ENCODE data around the gene HDAC6. TPM values are rescaled to one million over a fixed set of nuclear protein-coding genes. Genes with fewer than 3 reads are reported as not detected.

Gene HDAC6
- polyA plus RNA-seq (ENCODE audit: low read depth in 6 of 6): 10 to 100 TPM; 11.9 to 26.6 (median 21.2) TPM

DNA sequence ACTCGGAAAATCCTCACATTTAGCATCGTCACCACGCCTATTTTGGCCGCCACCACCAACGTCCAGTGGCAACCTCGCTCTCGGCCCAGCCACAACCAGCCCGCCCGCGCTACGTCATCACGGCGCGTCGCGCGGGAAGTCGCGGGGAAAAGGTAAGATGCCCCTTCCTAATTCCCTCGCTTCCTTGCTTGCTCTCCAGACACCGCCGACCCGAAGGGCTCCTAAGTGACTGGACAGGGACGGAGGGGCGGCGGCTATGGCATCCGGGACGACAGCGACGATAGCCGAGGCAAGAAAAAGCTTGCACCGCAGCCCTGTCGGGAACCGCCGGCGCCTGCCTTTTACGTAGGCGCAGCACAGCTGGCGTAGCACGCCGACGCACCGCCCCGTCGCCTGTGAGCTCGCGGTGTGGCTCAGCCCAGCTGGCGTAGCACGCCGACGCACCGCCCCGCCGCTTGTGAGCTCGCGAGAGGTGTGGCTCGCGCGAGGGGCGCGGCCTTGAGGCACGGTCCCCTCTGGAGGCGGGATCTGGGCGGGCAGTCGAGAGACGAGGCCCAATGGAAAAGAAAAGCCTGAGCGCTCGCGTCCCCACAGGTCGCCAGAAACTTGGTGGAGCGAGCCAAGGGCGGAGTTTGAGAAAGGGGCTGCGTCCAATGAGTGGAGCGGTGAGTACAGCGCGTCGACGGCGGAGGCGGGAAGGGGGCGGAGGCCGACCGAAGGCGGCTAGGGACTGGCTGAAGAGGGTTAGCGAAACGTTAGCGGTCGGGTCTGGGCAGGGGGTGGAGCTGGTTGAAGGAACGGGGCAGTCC, at the start of gene HDAC6:
HDAC6 (plus strand) TSS at position 788 of the 809 bp plus-strand sequence. CDS start 626 bp downstream, outside the sequence.
- H3K27ac Mint-ChIP-seq: peak within 1 kb of the TSS; percentile 97 to 100 (median 98)
- DNase-seq (peak; percentile 94), ATAC-seq (ENCODE audit: low read depth in 2 of 2) (peak; percentile 77 to 82)
- peaks cover 0 to 8% (median 0%) of the 10 kb centered on the region in 3 donors for H3K27me3 Mint-ChIP-seq
- H3K4me3 Mint-ChIP-seq: peak within 1 kb of the TSS; percentile 88 to 98 (median 95)
- H3K4me1 Mint-ChIP-seq: peaks cover 10 to 17% (median 17%) of the 10 kb centered on the region in 3 donors
- H3K9me3 Mint-ChIP-seq: peaks cover 0 to 2% (median 0%) of the 10 kb centered on the region in 7 donors
- H3K36me3 Mint-ChIP-seq: peaks cover 0 to 5% of the 10 kb centered on the region in 2 donors

GRCh38 chrX:48752498-48752897, 49.4 kb upstream of the HDAC6 start:
- DNase-seq (no peak), ATAC-seq (ENCODE audit: low read depth in 2 of 2) (no peak)
- Mint-ChIP-seq H3K27ac (peak overlapping the region in 1 of 6 donors; percentile 49), H3K4me3 (no peak overlapping the region), H3K36me3 (no peaks in the 10 kb centered on the region), H3K9me3 (peaks cover 0 to 4% (median 0%) of the 10 kb centered on the region in 7 donors), H3K4me1 (no peaks in the 10 kb centered on the region), H3K27me3 (peaks cover 0 to 10% (median 9%) of the 10 kb centered on the region in 3 donors)

DNA sequence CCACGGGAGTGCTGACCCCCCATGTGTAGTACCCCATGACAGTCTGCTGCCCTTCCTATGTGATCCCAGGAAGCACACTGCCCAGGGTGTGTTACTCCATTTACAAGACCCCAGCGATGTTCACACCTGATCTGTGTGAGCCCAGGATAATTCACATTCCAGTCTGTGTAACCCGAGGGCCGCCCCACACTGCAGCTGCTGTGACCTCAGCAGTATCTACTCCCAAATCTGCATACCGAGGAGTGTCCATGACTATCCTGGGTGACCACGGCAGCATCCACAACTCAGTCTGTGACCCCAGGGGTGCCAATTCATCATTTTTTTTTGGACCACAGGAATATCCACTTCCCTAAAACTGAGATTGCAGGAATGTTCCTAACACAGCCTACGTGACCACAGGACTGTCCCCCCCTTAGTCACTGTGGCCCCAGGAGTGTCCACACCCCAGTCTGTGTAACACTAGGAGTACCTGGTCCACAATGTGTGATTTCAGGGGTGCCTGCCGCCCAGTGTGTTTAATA, 48.1 kb upstream of the HDAC6 start:
- DNase-seq (no peak), ATAC-seq (ENCODE audit: low read depth in 2 of 2) (no peak)
- Mint-ChIP-seq H3K9me3 (peaks cover 0 to 2% (median 0%) of the 10 kb centered on the region in 7 donors), H3K36me3 (no peaks in the 10 kb centered on the region), H3K4me1 (no peaks in the 10 kb centered on the region), H3K27me3 (peaks cover 0 to 10% (median 9%) of the 10 kb centered on the region in 3 donors), H3K27ac (peak overlapping the region in 1 of 6 donors; percentile 51), H3K4me3 (no peak overlapping the region)

DNA sequence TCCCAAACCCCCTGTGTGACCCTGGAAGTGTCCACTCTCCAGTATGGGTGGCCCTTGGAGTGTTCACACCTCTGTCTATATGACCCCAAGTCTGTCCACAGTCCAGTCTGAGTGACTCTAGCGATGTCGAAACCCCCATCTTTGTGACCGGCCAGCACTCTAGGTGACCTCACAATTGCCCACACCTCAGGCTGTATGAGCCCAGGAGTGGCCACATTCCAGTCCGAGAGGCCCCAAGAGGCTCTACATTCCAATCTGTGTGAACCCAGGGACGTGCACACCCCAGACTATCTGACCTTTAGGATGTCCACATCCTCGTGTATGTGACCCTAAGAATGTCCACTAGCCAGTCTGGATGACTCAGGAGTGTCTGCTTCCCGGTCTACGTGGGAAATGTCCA, 47.6 kb upstream of the HDAC6 start:
- Mint-ChIP-seq H3K36me3 (no peaks in the 10 kb centered on the region), H3K9me3 (peaks cover 0 to 2% (median 0%) of the 10 kb centered on the region in 7 donors), H3K27me3 (peaks cover 0 to 12% (median 9%) of the 10 kb centered on the region in 3 donors), H3K27ac (peak overlapping the region in 1 of 6 donors; percentile 51), H3K4me3 (no peak overlapping the region), H3K4me1 (no peaks in the 10 kb centered on the region)
- ATAC-seq (ENCODE audit: low read depth in 2 of 2): no peak
- DNase-seq: no peak

- DNase-seq: no peak
- peak within 1 kb of the TSS in 1 of 6 donors; percentile 49 for H3K27ac Mint-ChIP-seq
- no peaks in the 10 kb centered on the region for H3K4me1 Mint-ChIP-seq
- ATAC-seq (ENCODE audit: low read depth in 2 of 2): no peak
- no peak within 1 kb of the TSS for H3K4me3 Mint-ChIP-seq
- no peaks in the 10 kb centered on the region for H3K36me3 Mint-ChIP-seq
- H3K9me3 Mint-ChIP-seq: no peaks in the 10 kb centered on the region
- peaks cover 0 to 17% (median 0%) of the 10 kb centered on the region in 3 donors for H3K27me3 Mint-ChIP-seq
These were observed 40.0 kb upstream of the HDAC6 start, which contains the start of gene GLOD5 for GRCh38 chrX:48761674-48762471. Gene GLOD5 (plus strand): TSS chrX:48761747. CDS start chrX:48761791, 44 bp downstream.

DNA sequence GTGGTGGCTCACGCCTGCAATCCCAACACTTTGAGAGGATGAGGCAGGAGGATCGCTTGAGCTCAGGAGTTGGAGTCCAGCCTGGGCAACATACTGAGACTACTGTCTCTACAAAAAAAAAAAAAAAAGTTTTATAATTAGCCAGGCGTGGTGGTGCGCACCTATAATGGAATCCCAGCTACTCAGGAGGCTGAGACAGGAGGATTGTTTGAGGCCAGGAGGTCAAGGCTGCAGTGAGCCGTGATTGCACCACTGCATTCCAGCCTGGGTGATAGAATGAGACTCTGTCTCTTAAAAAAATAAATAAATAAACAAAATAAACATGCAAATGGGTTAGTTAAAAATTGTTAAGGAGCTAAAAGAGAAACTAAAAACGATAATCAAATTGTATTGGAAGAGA, 32.6 kb upstream of the HDAC6 start:
- Mint-ChIP-seq H3K4me3 (no peak overlapping the region), H3K9me3 (peaks cover 0 to 3% (median 0%) of the 10 kb centered on the region in 7 donors), H3K27me3 (peaks cover 0 to 16% (median 0%) of the 10 kb centered on the region in 3 donors)

GRCh38 chrX:48770296-48770695, 31.6 kb upstream of the HDAC6 start:
- ATAC-seq (ENCODE audit: low read depth in 2 of 2) (no peak), DNase-seq (no peak)
- no peaks in the 10 kb centered on the region for H3K36me3 Mint-ChIP-seq
- H3K9me3 Mint-ChIP-seq: peaks cover 0 to 3% (median 0%) of the 10 kb centered on the region in 7 donors
- no peak overlapping the region for H3K27ac Mint-ChIP-seq
- H3K27me3 Mint-ChIP-seq: peaks cover 4 to 24% (median 6%) of the 10 kb centered on the region in 3 donors
- no peak overlapping the region for H3K4me3 Mint-ChIP-seq
- no peaks in the 10 kb centered on the region for H3K4me1 Mint-ChIP-seq

More for the DNA sequence above, 32.6 kb upstream of the HDAC6 start:
- H3K4me1 Mint-ChIP-seq: no peaks in the 10 kb centered on the region
- ATAC-seq (ENCODE audit: low read depth in 2 of 2) (no peak), DNase-seq (no peak)
- no peak overlapping the region for H3K27ac Mint-ChIP-seq
- H3K36me3 Mint-ChIP-seq: no peaks in the 10 kb centered on the region

DNA sequence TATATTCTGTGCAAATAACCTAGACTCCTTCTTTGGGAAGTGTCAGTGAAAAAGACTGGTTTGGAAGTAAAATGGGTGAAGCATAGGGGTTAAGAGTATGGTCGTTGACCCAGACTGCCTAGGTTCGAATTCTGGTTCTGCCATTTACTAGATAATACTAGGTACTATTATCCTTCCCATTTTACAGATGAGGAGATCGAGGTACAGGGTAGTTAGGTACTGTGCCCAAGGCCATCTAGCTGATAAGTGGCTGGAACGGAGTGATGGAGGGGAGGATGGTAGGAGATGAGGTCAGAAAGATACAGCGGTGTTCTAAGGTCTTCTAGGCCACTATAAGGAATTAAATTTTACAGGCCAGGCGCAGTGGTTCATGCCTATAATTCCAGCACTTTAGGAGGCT, 29.3 kb upstream of the HDAC6 start:
- Mint-ChIP-seq H3K27ac (no peak overlapping the region), H3K9me3 (peaks cover 0 to 8% (median 0%) of the 10 kb centered on the region in 7 donors), H3K4me3 (no peak overlapping the region), H3K27me3 (peaks cover 4 to 42% (median 22%) of the 10 kb centered on the region in 3 donors), H3K4me1 (no peaks in the 10 kb centered on the region), H3K36me3 (no peaks in the 10 kb centered on the region)
- ATAC-seq (ENCODE audit: low read depth in 2 of 2) (no peak), DNase-seq (no peak)

DNA sequence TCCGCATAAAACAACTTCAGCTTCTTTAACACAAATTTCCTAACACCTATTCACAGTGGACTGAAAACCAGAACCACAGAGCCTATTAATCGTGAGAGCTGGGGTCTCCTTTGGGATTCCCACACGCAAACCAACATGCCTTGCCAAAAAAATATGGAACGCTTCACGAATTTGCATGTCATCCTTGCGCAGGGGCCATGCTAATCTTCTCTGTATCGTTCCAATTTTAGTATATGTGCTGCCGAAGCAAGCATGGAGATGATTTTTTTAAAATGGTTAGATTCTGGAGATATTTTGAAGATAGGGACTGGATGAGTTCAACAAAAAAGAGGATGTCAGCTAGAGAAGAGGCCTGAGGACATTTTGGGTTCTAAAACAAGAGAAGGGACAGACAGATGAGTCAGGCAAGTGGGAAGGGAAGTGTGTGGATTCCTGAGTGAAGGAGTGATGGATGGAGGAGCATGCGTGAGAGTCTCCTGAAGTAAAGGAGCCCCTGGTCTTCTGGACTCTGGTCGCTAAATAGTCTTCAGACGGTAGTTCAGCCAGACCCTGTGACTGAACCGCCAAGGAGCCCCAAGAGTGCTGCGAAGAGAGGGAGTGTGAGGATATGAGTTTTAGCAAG, 24.9 kb upstream of the HDAC6 start:
- no peak for DNase-seq
- Mint-ChIP-seq H3K9me3 (peaks cover 0 to 8% (median 0%) of the 10 kb centered on the region in 7 donors), H3K36me3 (no peaks in the 10 kb centered on the region), H3K4me1 (no peaks in the 10 kb centered on the region), H3K27ac (no peak overlapping the region), H3K4me3 (no peak overlapping the region), H3K27me3 (peaks cover 4 to 44% (median 23%) of the 10 kb centered on the region in 3 donors)
- no peak for ATAC-seq (ENCODE audit: low read depth in 2 of 2)

- H3K27ac Mint-ChIP-seq: no peak overlapping the region
These were observed 22.5 kb upstream of the HDAC6 start for GRCh38 chrX:48779399-48779798.

DNA sequence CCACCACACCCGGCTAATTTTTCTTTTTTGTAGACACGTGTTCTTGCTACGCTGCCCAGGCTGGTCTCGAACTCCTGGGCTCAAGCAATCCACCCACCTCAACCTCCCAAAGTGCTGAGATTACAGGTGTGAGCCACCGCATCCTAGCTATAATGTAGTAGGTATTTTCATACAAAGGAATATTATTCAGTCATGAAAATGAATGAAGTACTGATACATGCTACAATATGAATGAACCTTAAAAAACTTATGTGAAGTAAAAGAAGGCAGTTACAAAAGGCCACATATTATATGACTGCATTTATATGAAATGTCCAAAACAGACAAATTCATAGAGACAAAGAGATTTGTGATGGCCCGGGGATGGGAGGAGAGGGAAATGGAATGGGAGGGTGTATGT, 20.2 kb upstream of the HDAC6 start:
- H3K9me3 Mint-ChIP-seq: peaks cover 0 to 8% (median 0%) of the 10 kb centered on the region in 7 donors
- peaks cover 0 to 23% (median 15%) of the 10 kb centered on the region in 3 donors for H3K27me3 Mint-ChIP-seq
- H3K4me3 Mint-ChIP-seq: no peak overlapping the region

More at GRCh38 chrX:48779399-48779798, 22.5 kb upstream of the HDAC6 start:
- no peak overlapping the region for H3K4me3 Mint-ChIP-seq
- no peaks in the 10 kb centered on the region for H3K36me3 Mint-ChIP-seq
- no peak for DNase-seq
- no peak for ATAC-seq (ENCODE audit: low read depth in 2 of 2)
- no peaks in the 10 kb centered on the region for H3K4me1 Mint-ChIP-seq
- peaks cover 4 to 26% (median 23%) of the 10 kb centered on the region in 3 donors for H3K27me3 Mint-ChIP-seq
- peaks cover 0 to 8% (median 0%) of the 10 kb centered on the region in 7 donors for H3K9me3 Mint-ChIP-seq

GRCh38 chrX:48782216-48782615, 19.7 kb upstream of the HDAC6 start:
- ATAC-seq (ENCODE audit: low read depth in 2 of 2): no peak

More for the DNA sequence above, 20.2 kb upstream of the HDAC6 start:
- no peak for ATAC-seq (ENCODE audit: low read depth in 2 of 2)
- Mint-ChIP-seq H3K27ac (no peak overlapping the region), H3K4me1 (no peaks in the 10 kb centered on the region), H3K36me3 (no peaks in the 10 kb centered on the region)
- DNase-seq: no peak

More at GRCh38 chrX:48782216-48782615, 19.7 kb upstream of the HDAC6 start:
- peaks cover 2 to 23% (median 15%) of the 10 kb centered on the region in 3 donors for H3K27me3 Mint-ChIP-seq
- H3K36me3 Mint-ChIP-seq: no peaks in the 10 kb centered on the region
- no peak overlapping the region for H3K4me3 Mint-ChIP-seq
- H3K9me3 Mint-ChIP-seq: peaks cover 0 to 4% (median 0%) of the 10 kb centered on the region in 7 donors
- H3K27ac Mint-ChIP-seq: no peak overlapping the region
- no peak for DNase-seq
- H3K4me1 Mint-ChIP-seq: peaks cover 0 to under 1% (median 0%) of the 10 kb centered on the region in 3 donors
